Activated CD8-positive, alpha-beta T cell treated with anti-CD3 and anti-CD28 coated beads for 36 hours (primary cell): ENCODE results near the gene ELSPBP1. TPM values are rescaled to one million over a fixed set of nuclear protein-coding genes. Genes with fewer than 3 reads are reported as not detected.
"Not testable (repeated sequence)": the region's sequence is repeated elsewhere in the genome, so short reads cannot be mapped to it uniquely, and the experiment has no call there.

Experiments
- ATAC-seq: fragments of 200-7000 bp; cut with Tn5 transposase; one replicate; pipeline ENCODE4 v1.10.0; 2021; ENCODE audit warnings: mild to moderate bottlenecking, moderate library complexity
- CTCF ChIA-PET: fragments of 350-600 bp; sonication (Branson Sonifier 250); formaldehyde crosslinking; loops from one replicate; lab custom pipeline; 2021; ENCODE audit warnings: antibody characterized with exemption; lab: Charles Lee
- POLR2A ChIA-PET: fragments of 350-600 bp; sonication (Branson Sonifier 250); formaldehyde crosslinking; loops from one replicate; lab custom pipeline; 2021; ENCODE audit warnings: antibody characterized with exemption; lab: Charles Lee
- DNase-seq: peaks from one replicate; pipeline ENCODE4 v3.0.0-alpha.2; 2020
- H3K27ac Mint-ChIP-seq: one replicate; pipeline ENCODE4 v1.8.0; 2021; ENCODE audit warnings: mild to moderate bottlenecking, mixed read lengths
- H3K27me3 Mint-ChIP-seq: one replicate; pipeline ENCODE4 v1.8.0; 2021; ENCODE audit warnings: mixed read lengths
- H3K36me3 Mint-ChIP-seq: one replicate; pipeline ENCODE4 v1.8.0; 2021; ENCODE audit warnings: low read depth, mixed read lengths
- H3K4me1 Mint-ChIP-seq: one replicate; pipeline ENCODE4 v1.8.0; 2021; ENCODE audit warnings: low read depth, mixed read lengths
- H3K4me3 Mint-ChIP-seq: one replicate; pipeline ENCODE4 v1.8.0; 2021; ENCODE audit warnings: mild to moderate bottlenecking, moderate library complexity, mixed read lengths
- H3K9me3 Mint-ChIP-seq: one replicate; pipeline ENCODE4 v1.8.0; 2021; ENCODE audit warnings: mixed read lengths
- intact Hi-C: fragments of 100-400 bp; cut with micrococcal nuclease; formaldehyde crosslinking; loops from one replicate; pipeline ENCODE4 v1.10.0; 2022
- total RNA-seq, 2 experiments: library from RNA; stranded (reverse); gene quantifications; one replicate each; pipeline ENCODE4 v1.2.3, GENCODE V29; 2021
- TF ChIP-seq, protein P1 (sequence below): fragments of 200-600 bp; IDR thresholded peaks from one replicate; pipeline ENCODE4 v1.8.0; 2022; ENCODE audit warnings: antibody characterized with exemption, mild to moderate bottlenecking

ELSPBP1 gene
- total RNA-seq, 2 experiments from 2014 or later, result not detected

DNA sequence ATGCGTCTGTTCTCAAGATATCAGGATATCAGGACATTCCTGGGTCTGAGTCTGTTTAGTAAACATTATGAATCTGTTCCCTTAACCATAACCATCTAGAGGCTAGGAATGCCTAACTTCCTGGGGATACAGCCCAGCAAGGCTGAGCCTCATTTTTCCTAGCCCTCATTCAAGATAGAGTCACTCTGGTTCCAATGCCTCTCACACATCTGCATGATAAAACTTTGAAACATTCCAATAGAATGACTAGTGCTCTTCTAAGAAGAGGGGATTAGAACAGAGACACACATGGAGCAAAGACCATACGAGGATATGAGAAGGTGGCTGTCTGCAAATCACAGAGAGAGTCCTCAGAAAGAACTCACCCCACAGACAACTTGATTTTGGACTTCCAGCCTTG is 70.1 kb downstream of the ELSPBP1 start:
- Mint-ChIP-seq H3K27ac (no peak overlapping the region), H3K27me3 (peaks cover 14% of the 10 kb centered on the region), H3K36me3 (no peaks in the 10 kb centered on the region)

DNA sequence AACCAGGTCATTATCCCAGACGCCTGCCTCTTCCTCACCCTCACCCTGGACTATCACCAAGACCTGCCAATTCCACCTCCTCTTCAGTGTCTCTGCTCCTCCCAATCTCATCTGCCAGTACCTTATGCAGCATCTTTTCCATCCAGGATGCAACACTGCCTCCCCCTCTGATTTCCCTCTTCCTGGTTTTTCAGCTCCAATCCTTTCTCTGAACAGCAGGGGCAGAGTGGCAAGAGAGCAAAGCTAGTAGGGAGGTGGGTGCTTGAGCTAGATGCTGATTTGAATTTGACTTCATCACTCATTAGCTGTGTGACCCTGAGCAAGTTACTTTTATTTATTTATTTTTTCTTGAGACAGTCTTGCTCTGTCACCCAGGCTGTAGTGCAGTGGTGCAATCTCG is 75.0 kb downstream of the ELSPBP1 start:
- Mint-ChIP-seq H3K36me3 (no peaks in the 10 kb centered on the region), H3K4me1 (no peaks in the 10 kb centered on the region), H3K27ac (no peak overlapping the region), H3K9me3 (no peaks in the 10 kb centered on the region), H3K27me3 (no peaks in the 10 kb centered on the region), H3K4me3 (no peak overlapping the region)
- intact Hi-C loops, result no loop called here
- ATAC-seq (no peak), DNase-seq (no peak)
- TF ChIP-seq, protein P1, sequence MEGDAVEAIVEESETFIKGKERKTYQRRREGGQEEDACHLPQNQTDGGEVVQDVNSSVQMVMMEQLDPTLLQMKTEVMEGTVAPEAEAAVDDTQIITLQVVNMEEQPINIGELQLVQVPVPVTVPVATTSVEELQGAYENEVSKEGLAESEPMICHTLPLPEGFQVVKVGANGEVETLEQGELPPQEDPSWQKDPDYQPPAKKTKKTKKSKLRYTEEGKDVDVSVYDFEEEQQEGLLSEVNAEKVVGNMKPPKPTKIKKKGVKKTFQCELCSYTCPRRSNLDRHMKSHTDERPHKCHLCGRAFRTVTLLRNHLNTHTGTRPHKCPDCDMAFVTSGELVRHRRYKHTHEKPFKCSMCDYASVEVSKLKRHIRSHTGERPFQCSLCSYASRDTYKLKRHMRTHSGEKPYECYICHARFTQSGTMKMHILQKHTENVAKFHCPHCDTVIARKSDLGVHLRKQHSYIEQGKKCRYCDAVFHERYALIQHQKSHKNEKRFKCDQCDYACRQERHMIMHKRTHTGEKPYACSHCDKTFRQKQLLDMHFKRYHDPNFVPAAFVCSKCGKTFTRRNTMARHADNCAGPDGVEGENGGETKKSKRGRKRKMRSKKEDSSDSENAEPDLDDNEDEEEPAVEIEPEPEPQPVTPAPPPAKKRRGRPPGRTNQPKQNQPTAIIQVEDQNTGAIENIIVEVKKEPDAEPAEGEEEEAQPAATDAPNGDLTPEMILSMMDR, result no peak
- CTCF ChIA-PET, result no interaction called here
- POLR2A ChIA-PET, result interaction anchor here (0.6 to 0.7 kb wide), 2 partner anchors 42 to 115 kb away, joined by 3 to 5 read pairs; no protein-coding TSS in a partner anchor

More for the DNA sequence above, 70.1 kb downstream of the ELSPBP1 start:
- ChIA-PET CTCF (no interaction called here), POLR2A (no interaction called here)
- intact Hi-C loops, result no loop called here
- Mint-ChIP-seq H3K9me3 (no peaks in the 10 kb centered on the region), H3K4me1 (no peaks in the 10 kb centered on the region), H3K4me3 (no peak overlapping the region)
- DNase-seq, result no peak
- TF ChIP-seq, protein P1, result no peak
- ATAC-seq, result no peak

DNA sequence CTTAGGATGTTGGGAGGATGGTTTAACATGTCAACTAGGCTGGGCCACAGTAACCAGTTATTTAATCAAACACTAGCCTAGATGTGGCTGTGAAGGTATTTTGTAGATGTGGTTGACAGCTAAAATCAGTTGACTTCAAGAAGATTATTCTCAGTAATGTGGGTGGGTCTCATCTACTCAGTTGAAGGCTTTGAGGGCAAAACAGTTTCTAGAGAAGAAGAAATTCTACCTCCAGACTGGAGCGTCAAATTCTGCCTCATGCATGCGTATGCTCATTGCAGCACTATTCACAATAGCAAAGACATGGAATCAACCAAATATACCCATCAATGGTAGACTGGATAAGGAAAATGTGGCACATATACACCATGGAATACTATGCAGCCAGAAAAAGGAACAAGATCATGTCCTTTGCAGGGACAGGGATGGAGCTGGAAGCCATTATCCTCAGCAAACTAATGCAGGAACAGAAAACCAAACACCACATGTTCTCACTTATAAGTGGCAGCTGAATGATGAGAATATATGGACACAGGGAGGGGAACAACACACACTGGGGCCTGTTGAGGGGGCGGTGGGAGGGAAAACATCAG is 75.8 kb downstream of the ELSPBP1 start:
- CTCF ChIA-PET, ATAC-seq, H3K27me3 Mint-ChIP-seq, intact Hi-C loops, H3K9me3 Mint-ChIP-seq, H3K4me1 Mint-ChIP-seq, H3K36me3 Mint-ChIP-seq, DNase-seq, H3K4me3 Mint-ChIP-seq, H3K27ac Mint-ChIP-seq: not testable (repeated sequence)
- POLR2A ChIA-PET, result interaction anchor here (0.6 kb wide), 1 partner anchor 114 kb away, joined by 3 read pairs; no protein-coding TSS in a partner anchor

Other genes starting within 250 kb of the ELSPBP1 start
- 100 to 1,000 TPM; 300 to 301 TPM for gene NOP53, start 249.1 kb upstream of the ELSPBP1 start, total RNA-seq
- gene SELENOW, start 215.9 kb upstream of the ELSPBP1 start, total RNA-seq, result 100 to 1,000 TPM; 105 to 106 TPM
- gene TPRX1, start 190.1 kb upstream of the ELSPBP1 start, total RNA-seq, result not detected
- not detected for gene CRX, start 172.7 kb upstream of the ELSPBP1 start, total RNA-seq
- not detected for gene TPRX2, start 135.4 kb upstream of the ELSPBP1 start, total RNA-seq
- not detected for gene SULT2A1, start 108.3 kb upstream of the ELSPBP1 start, total RNA-seq
- not detected for gene BSPH1, start 2.5 kb upstream of the ELSPBP1 start, total RNA-seq
- gene CABP5, start 49.4 kb downstream of the ELSPBP1 start, total RNA-seq, result not detected
- 1 to 10 TPM; 4.2 to 6.8 TPM for gene PLA2G4C, start 116.2 kb downstream of the ELSPBP1 start, total RNA-seq
- gene LIG1, start 175.7 kb downstream of the ELSPBP1 start, total RNA-seq, result 100 to 1,000 TPM; 181 to 188 TPM
- gene ZSWIM9, start 176.0 kb downstream of the ELSPBP1 start, total RNA-seq, result 1 to 10 TPM; 8.4 to 9.5 TPM